ENCODE data around the gene EFEMP2. TPM values are rescaled to one million over a fixed set of nuclear protein-coding genes. Genes with fewer than 3 reads are reported as not detected.

The EFEMP2 gene
- total RNA-seq, 6 experiments from 2014 or later, result 5.1 to 13.9 (median 7.8) TPM

- WGBS (ENCODE audit: insufficient coverage, low coverage, low lambda C conversion rate, missing lambda C conversion rate), result no CpG with 5 or more reads among the region's 9 CpGs
These were observed 12.1 kb upstream of the EFEMP2 start for GRCh38 chr11:65884716-65885092.

GRCh38 chr11:65883786-65884715 lies 11.5 kb upstream of the EFEMP2 start:
- WGBS (ENCODE audit: insufficient coverage, low coverage, low lambda C conversion rate, missing lambda C conversion rate), result 90% methylated on average over 13 of the region's 28 CpGs
- peaks cover 0 to 10% (median 5%) of the 10 kb centered on the region in 4 donors for H3K4me1 ChIP-seq
- no peak overlapping the region for H3K27ac ChIP-seq
- no peak overlapping the region for H3K4me3 ChIP-seq
- no peaks in the 10 kb centered on the region for H3K9me3 ChIP-seq
- ATAC-seq (no peak), DNase-seq (no peak)
- intact Hi-C loops (cut with DNase I), result loop anchor here (10.0 kb wide), 1 partner anchor 101 kb away; no protein-coding TSS in a partner anchor
- TF ChIP-seq CTCF (IDR thresholded peaks at IDR 0.05), result no peak
- TF ChIP-seq POLR2A (IDR thresholded peaks at IDR 0.05), result no peak
- peaks cover 0 to 11% (median 0%) of the 10 kb centered on the region in 4 donors for H3K36me3 ChIP-seq
- no peaks in the 10 kb centered on the region for H3K27me3 ChIP-seq

More at GRCh38 chr11:65884716-65885092, 12.1 kb upstream of the EFEMP2 start:
- Histone ChIP-seq H3K27ac (no peak overlapping the region), H3K36me3 (peaks cover 0 to 11% (median 0%) of the 10 kb centered on the region in 4 donors), H3K4me3 (no peak overlapping the region), H3K4me1 (peaks cover 0 to 17% (median 6%) of the 10 kb centered on the region in 4 donors), H3K27me3 (no peaks in the 10 kb centered on the region), H3K9me3 (no peaks in the 10 kb centered on the region)
- intact Hi-C loops (cut with DNase I), result loop anchor here (10.0 kb wide), 1 partner anchor 100 kb away; no protein-coding TSS in a partner anchor
- DNase-seq (peak; percentile 80 to 83 (median 80)), ATAC-seq (peak; percentile 43 to 60 (median 52))
- TF ChIP-seq CTCF (IDR thresholded peaks at IDR 0.05), result peak; percentile 98 to 99 (median 99)
- no peak for TF ChIP-seq POLR2A (IDR thresholded peaks at IDR 0.05)

- Histone ChIP-seq H3K4me3 (no peak overlapping the region), H3K4me1 (peaks cover 0 to 7% (median 2%) of the 10 kb centered on the region in 4 donors), H3K36me3 (peaks cover 0 to 11% (median 0%) of the 10 kb centered on the region in 4 donors), H3K27me3 (no peaks in the 10 kb centered on the region), H3K27ac (no peak overlapping the region), H3K9me3 (no peaks in the 10 kb centered on the region)
- no peak for DNase-seq
- TF ChIP-seq CTCF (IDR thresholded peaks at IDR 0.05) (no peak), POLR2A (IDR thresholded peaks at IDR 0.05) (no peak)
- WGBS (ENCODE audit: insufficient coverage, low coverage, low lambda C conversion rate, missing lambda C conversion rate), result no CpG with 5 or more reads among the region's 13 CpGs
- intact Hi-C loops (cut with DNase I), result loop anchor here (10.0 kb wide), 1 partner anchor 102 kb away; no protein-coding TSS in a partner anchor
- no peak for ATAC-seq
These were observed 10.6 kb upstream of the EFEMP2 start for GRCh38 chr11:65883058-65883761.

- Histone ChIP-seq H3K27ac (no peak overlapping the region), H3K9me3 (no peaks in the 10 kb centered on the region), H3K36me3 (peaks cover 0 to 11% (median 0%) of the 10 kb centered on the region in 4 donors), H3K27me3 (no peaks in the 10 kb centered on the region), H3K4me1 (peaks cover 0 to 2% (median 0%) of the 10 kb centered on the region in 4 donors), H3K4me3 (no peak overlapping the region)
- no peak for TF ChIP-seq POLR2A (IDR thresholded peaks at IDR 0.05)
- no peak for TF ChIP-seq CTCF (IDR thresholded peaks at IDR 0.05)
- ATAC-seq (no peak), DNase-seq (no peak)
- intact Hi-C loops (cut with DNase I), result loop anchor here (10.0 kb wide), 1 partner anchor 102 kb away; no protein-coding TSS in a partner anchor
- WGBS (ENCODE audit: insufficient coverage, low coverage, low lambda C conversion rate, missing lambda C conversion rate), result 79% methylated on average over 10 of the region's 30 CpGs
These were observed 9.8 kb upstream of the EFEMP2 start for GRCh38 chr11:65882120-65883057.
